ENCODE results near the gene SMIM23.

DNA sequence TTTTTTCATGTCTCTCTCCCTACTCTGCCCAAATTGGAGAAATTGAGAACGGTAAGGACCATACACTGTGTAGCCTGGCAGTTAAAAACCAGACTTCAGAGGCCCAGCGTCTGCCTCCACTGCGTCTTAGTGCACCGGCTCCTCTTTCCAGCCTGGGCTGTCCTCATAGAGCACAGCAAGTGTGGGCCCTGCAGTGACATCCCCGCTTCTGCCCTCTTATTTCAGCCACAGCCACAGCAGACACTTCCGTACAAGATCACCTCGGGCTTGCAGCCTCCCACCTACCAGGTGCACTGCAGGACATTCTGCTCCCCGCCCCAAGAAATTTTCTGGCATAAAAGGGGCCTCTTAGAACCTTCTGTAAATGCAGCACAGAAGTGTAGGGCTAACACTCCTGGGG lies 21.4 kb upstream of the SMIM23 start:
- TF ChIP-seq, protein P1, sequence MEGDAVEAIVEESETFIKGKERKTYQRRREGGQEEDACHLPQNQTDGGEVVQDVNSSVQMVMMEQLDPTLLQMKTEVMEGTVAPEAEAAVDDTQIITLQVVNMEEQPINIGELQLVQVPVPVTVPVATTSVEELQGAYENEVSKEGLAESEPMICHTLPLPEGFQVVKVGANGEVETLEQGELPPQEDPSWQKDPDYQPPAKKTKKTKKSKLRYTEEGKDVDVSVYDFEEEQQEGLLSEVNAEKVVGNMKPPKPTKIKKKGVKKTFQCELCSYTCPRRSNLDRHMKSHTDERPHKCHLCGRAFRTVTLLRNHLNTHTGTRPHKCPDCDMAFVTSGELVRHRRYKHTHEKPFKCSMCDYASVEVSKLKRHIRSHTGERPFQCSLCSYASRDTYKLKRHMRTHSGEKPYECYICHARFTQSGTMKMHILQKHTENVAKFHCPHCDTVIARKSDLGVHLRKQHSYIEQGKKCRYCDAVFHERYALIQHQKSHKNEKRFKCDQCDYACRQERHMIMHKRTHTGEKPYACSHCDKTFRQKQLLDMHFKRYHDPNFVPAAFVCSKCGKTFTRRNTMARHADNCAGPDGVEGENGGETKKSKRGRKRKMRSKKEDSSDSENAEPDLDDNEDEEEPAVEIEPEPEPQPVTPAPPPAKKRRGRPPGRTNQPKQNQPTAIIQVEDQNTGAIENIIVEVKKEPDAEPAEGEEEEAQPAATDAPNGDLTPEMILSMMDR (IDR thresholded peaks at IDR 0.05) = no peak
- no peak for TF ChIP-seq POLR2A (IDR thresholded peaks at IDR 0.05)
